DMS53 treated with DMSO at 0.1 percent for 48 hours (cell line): Measurements from ENCODE around the gene ANKRD45.
"Not testable (repeated sequence)": the region's sequence is repeated elsewhere in the genome, so short reads cannot be mapped to it uniquely, and the experiment has no call there.

Experiments
- DNase-seq: peaks from one replicate; lab custom pipeline; 2025; ENCODE audit not compliant: unreplicated experiment; lab: John Stamatoyannopoulos, UW

ANKRD45 gene

DNA sequence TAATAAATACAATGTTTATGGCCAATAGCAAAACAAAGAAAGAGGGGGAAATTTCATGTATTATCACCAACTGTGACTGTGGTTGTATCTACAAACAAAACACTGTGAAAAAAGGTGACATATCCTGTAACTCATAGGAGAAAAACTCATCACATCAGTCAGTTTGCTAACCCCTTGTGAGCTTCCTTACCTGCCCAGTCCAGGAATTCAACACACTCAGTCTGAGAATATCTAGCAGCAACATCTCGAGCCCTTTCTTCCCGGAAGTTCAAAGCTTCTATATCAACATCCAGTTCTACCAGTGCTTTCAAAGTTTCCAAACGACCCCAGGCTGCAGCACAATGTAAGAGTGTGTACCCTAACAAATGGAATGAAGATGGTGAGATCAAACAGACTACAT lies 23.0 kb downstream of the ANKRD45 start:
- DNase-seq, result no peak

DNA sequence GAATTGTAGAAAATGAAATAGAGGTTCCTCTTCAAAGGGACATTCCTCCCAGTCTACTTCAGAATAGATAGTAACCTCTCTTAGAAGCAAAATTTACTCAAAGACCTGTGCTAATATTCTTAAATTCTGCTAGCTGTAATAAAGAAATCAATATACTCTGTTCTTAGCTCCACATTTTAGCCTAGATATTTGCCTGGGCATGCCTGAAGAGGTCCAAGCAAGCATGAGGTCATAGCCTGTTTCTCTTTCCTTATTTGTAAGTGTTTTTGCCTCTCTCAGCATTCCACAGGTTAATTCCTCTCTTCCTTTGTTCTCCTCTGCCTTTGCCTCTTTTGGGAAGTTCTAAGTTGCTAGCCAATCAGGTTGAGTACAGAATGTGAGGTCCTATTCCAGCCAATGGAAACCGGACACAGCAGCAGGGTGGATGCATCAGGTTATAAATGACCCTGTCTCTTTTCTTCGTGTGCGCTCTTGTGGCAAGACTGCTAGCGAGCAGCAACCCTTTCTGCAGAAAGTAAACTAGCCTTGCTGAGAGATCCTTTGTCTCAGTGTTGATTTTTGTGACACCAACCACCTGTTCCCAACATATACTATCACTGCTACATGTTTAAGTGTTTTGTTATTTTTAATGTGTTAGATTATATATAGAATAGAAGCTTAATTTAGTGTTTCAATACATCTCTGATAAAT lies 27.1 kb downstream of the ANKRD45 start:
- not testable (repeated sequence) for DNase-seq

DNA sequence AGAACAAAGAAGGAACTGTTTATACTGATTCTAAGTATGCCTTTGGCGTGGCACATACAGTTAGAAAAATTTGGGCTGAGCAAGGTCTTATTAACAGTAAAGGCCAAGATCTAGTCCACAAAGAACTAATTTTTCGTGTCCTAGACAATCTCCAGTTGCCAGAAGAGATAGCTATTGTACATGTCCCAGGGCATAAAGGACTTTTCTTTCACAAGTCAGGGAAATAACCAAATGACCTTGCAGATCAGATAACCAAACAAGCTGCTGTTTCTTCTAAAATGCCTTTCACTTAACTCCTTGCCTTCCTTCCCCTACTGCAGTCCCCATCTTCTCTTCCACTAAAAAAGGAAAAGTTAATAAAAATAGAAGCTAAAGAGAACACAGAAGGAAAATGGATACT lies 30.5 kb downstream of the ANKRD45 start:
- no peak for DNase-seq

DNA sequence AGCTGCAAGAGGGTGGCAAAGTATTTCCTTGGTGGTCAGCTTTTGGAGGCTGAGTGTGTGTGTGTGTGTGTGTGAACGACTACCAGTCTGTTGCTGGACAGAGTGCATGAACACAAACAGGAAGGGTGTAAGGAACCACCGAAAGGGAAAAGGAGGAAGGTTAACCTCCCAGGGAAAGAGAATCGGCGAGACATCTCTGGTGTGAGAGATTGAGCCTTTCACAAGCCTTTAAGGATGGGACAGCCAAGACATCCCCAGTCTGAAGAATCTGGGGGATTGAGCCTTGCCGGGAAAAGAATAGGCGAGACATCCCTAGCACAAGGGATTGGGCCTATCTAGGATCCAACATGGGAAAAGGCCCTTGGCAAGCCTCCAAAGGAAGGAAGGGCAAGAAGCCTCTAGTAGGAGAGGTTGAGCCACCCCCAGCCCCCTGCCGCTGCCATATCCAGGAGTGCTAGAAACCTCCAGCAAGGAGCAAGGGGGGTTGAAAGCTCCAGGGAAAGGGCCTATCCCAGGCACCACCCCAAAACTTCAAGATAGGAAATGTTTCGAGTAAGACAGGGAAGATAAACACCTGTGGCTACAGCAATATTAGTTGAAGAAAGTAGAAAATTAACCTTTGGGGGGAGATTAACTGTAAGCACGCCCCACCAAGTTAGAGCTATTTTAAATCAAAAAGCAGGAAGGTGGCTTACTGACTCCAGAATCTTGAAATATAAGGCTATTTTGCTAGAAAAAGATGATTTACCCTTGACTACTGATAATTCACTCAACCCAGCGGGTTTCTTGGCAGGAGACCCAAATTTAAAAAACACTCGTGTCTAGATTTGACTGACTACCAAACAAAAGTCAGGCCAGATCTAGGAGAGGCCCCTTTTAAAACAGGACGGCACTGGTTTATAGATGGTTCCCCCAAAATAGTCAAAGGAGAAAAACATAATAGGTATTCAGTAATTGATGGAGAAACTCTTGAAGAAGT lies 31.3 kb downstream of the ANKRD45 start:
- DNase-seq, result no peak

DNA sequence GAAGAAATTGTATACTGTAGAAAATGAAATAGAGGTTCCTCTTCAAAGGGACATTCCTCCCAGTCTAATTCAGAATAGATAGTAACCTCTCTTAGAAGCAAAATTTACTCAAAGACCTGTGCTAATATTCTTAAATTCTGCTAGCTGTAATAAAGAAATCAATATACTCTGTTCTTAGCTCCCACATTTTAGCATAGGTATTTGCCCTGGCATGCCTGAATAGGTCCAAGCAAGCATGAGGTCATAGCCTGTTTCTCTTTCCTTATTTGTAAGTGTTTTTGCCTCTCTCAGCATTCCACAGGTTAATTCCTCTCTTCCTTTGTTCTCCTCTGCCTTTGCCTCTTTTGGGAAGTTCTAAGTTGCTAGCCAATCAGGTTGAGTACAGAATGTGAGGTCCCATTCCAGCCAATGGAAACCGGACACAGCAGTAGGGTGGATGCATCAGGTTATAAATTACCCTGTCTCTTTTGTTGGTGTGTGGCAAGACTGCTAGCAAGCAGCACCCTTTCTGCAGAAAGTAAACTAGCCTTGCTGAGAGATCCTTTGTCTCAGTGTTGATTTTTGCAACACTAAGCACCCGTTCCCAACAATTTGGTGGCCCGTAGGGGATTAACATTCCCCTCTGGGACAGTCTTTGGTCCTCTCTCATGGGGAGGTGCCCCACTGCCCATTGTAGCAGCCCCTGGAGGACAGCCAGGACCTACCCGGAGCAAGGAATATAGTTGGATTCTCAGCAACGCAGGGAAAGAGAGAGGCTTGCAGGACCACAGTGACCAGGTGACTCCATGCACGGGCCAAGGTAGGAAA lies 32.2 kb downstream of the ANKRD45 start:
- DNase-seq, result not testable (repeated sequence)

DNA sequence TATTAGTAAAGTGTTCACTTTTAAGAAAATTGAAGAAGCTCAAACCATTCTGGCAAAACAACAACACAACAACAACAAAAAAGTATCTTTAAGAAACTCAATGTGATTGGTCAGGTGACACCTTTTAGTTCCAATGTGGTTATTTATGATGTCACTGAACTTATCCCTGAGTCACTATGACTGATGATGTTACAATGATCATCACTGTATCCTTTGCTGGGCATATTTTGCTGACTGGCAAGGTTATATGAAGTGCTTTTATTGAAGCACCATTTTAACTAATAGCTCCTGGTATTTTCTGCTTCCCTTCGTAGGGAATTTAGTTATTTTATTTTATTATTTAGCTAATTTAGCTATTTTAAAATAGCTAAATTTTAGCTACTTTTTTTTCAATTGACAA lies 34.5 kb downstream of the ANKRD45 start, which contains the start of gene TEX50:
TSS of gene TEX50 (plus strand) at position 223 of the 400 bp plus-strand sequence. CDS start 184 bp downstream, outside the sequence.
- no peak for DNase-seq

DNA sequence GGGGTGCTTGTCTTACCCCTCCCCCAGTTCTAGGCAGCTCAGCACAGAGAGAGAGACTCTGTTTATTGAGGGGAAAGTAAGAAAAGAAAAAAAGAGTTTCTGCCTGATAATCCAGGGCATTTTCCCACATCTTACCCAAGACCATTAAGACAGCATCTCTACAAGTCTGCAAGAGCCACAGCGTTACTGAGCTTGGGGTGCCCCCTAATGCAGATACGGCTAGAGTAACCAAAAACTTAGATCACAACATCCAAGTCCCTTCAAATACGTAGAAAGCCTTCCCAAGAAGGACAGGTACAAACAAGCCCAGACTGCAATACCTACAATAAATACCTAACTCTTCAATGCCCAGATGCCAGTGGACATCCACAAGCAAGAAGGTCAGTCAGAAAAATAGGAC lies 40.8 kb downstream of the ANKRD45 start:
- DNase-seq, result no peak

DNA sequence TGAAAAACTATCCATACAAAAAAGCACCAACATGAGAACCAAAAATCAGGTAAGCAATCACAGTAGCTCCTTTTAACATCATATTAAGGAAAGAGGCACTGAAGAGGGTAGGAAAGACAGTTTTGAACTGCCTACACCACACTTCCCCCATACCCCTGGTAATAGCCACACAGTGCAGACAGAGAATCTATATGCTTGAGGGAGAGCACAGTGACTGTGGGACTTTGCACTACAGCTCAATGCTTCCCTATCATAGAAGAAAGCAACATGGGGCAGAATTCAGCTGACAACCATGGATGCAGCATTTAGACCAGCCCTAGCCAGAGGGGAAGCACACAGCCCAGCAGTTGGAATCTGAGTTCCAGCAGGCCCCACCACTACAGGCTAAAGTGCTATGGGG lies 42.4 kb downstream of the ANKRD45 start:
- no peak for DNase-seq

DNA sequence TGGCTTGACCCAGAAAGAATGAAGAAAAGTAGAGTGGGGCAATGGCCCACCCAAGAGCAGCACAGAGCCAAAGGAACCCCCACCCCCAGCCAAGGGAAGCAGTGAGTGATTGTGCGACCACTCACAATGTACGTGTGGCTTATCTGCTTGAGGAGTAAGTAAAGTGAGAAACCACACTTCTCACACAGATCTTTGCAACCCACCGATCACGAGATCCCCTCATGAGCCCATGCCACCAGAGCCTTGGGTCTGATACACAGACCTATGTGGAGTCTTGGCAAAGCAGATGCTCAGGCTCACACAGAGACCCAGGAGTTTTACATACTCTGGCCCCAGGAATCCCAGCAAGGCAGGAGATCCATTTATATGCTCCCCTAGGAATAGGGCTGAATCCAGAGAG lies 52.8 kb downstream of the ANKRD45 start:
- DNase-seq, result no peak

DNA sequence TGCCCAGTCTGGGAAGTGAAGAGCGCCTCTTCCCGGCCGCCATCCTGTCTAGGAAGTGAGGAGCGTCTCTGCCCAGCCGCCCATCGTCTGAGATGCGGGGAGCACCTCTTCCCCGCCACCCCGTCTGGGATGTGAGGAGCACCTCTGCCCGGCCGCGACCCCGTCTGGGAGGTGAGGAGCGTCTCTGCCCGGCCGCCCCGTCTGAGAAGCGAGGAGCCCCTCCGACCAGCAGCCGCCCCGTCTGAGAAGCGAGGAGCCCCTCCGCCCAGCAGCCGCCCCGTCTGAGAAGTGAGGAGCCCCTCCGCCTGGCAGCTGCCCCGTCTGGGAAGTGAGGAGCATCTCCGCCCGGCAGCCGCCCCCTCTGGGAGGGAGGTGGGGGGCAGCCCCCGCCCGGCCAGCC lies 56.6 kb downstream of the ANKRD45 start:
- not testable (repeated sequence) for DNase-seq

DNA sequence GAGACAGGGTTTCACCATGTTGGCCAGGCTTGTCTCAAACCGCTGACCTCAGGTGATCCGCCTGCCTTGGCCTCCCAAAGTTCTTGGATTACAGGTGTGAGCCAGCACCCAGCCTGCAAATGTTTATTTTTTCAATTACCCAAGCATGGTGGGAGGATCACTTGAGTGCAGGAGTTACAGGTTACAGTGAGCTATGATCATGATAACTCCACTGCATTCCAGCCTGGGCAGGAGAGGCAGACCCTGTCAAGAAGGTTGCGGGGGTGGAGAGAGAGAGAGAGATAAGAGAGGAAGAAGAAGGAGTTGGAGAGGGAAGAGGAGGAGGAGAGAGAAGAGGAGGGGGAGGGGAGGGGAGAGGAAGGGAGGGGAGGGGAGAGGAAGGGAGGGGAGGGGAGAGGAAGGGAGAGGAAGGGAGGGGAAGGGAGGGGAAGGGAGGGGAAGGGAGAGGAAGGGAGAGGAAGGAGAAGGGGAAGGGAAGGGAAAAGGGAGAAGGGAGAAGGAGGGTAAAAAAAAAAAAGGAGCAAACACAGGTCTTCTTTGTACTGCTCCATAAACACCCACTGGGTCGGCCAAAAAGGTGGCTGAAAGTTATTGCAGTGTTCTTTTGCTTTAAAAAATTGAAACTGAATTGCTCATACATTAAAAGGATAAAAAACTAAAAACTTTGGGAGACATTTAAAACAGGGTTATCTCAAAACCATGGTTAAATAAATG lies 61.0 kb downstream of the ANKRD45 start:
- no peak for DNase-seq

DNA sequence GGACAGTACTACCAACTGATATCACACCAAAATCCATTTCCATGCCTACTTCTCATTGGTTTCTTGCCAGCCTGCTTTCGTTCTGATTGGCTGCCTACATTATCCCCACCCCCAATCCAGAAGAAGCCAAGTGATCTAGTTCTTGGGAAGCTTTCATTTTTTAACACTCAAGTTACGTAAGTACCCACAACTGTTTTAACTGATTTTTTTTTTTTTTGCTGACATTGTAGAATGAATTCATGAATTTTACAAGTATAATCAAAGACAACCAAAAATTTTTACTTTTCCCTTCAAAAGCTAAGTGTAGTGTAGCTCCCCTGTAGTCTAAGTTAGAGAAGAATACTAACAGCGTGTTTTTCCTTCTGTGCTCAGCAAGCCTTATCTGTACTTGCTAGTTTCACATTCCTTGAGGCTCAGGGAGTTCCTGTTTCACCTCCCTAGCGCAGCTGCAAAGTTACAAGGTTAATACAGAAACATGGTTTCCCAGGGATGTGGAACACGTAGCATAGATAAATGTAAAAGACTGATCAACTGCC lies 66.5 kb downstream of the ANKRD45 start, which contains the start of gene SLC9C2:
TSS of gene SLC9C2 (minus strand) at position 17 of the 536 bp plus-strand sequence. CDS start 1,296 bp downstream, outside the sequence.
- DNase-seq, result no peak

DNA sequence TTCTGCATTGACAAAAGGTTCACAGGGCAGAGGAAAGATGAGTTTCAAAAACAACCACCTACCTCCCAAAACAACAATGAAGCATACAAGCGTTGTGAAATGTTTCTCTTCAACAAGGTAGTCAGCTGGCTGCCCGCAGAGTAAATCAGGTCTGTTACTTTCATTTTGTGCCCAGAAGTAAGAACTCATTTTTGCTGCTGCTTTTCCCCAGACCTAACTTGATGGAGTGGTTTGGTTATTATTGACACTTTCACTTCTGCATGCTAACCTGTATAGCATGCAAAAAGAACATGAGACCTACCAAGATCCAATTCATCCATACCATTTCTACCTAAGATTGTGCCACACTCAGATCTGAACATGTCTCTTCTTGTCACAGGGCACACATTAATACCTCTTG lies 68.1 kb downstream of the ANKRD45 start:
- no peak for DNase-seq

DNA sequence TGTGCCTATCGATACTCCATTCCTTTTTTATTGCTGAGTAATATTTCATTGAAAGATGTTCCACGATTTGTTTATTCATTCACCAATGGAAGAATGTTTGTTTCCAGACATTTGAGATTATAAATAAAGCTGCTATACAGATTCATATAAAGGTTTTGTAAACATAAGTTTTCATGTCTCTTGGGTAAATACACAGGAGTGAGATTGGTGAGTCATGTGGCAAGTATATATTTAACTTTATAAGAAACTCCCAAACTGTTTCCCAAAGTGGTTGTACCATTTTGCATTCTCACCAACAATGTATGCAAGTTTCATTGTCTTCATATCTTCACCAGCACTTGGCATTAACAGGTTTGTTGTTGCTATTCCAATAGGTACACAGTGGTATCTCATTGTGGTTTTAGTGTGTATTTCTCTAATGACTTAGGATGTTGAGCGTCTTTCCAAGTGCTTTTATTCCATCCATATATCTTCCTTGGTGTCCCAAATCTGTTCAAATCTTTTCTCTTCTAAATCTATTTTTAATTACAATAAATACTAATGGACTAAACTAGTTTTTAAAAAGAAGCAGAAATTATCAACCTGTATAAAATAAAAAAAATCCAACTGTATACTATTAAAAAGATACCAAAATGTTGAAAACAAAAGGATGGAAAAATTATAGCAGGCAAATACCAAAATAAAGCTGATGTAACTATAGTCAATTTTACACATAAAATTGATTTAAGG lies 73.4 kb downstream of the ANKRD45 start:
- no peak for DNase-seq

DNA sequence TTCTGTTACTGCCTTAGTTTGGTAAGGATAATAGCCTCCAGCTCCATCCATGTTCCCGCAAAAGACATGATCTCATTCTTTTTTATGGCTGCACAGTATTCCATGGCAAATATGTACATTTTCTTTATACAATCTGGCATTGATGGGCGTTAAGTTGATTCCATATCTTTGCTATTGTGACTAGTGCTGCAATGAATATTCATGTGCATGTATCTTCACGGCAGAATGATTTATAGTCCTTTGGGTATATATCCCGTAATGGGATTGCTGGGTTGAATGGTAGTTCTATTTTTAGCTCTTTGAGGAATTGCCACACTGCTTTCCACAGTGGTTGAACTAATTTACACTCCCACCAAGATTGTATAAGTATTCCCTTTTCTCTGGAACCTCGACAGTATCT lies 78.5 kb downstream of the ANKRD45 start:
- DNase-seq, result not testable (repeated sequence)

DNA sequence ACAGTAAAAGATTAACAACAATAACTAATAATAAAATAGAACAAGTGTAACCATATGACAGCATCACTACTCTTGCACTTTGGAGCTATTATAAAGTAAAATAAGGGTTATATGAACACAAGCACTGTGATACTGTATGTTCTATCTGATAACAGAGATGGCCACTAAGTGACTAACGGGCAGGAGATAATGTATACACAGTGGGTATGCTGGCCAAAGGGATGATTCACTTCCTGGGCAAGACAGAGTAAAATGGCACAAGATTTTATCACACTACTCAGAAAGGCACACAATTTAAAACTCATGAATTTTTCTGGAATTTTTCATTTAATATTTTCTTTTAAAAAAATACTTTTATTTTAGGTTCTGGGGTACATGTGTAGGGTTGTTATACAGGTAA lies 79.1 kb downstream of the ANKRD45 start:
- no peak for DNase-seq

DNA sequence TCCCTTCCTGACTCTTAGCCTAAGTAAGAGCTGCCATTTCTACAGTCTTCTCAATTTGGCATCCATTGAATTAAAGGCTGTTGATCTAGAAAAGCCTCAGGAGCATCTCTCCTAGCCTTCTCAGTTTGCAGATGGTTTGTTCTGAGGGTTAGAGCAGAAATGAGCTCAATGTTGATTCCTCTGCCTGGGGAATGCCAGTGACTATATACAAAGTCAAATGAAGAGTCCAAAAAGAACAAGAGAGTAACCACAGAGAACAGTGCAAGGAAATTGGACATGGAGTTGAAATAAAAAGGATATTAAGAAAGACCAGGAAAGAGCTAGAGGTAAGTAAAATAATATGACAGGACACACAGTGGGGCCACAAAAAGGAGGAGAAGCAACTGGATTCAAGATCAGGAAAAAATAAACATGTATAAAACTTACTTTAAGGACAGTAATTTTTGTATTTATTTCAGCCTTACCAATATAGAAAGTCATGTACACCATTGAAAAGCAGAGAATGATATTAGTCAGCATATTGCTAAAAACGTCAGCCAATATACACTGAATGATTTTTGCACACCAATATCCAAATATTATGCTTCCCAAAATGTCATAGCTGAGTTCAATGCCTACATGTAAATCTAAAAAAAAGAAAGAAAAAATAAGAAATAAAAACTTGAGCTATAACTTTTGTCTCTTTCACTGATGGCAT lies 88.1 kb downstream of the ANKRD45 start:
- DNase-seq, result no peak

DNA sequence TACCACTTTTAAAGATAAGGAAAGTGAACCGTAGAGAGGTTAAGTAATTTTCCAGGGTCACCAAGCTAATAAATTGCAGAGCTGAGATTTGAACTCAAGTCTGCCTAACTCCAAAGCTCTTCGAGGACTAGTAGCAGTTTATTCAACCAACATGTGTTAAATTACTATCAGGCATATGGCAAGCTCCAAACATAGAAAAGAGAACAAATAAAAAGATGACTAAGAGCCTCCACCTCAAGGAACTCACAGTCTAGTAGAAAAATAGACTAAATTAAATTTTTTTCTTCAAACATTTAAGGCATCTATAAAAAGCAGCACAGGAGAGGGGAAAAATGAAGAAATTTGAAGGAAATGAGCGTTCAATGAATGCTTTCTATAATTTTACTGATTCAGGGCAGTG lies 89.0 kb downstream of the ANKRD45 start:
- no peak for DNase-seq

DNA sequence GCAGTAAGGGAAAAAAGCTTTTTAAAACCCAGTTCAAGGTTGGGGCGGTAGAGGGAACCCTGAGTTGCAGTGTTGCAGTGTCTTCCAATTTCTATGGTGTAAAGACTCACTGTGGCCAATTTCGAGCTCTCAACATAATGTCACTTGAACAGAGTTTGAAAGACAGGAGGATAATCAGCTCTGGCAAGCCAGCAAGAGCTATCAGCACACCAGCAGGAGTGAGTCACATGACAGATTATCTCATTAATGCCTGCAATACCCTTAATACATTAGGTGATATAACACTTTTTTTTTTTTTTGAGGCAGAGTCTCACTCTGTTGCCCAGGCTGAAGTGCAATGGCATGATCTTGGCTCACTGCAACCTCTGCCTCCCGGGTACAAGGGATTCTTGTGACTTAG lies 89.6 kb downstream of the ANKRD45 start:
- no peak for DNase-seq
